Activated CD4-positive, alpha-beta memory T cell treated with anti-CD3 and anti-CD28 coated beads, Interleukin-2, amount 10 ng/mL, durations not matched to agents 7 days and 5 days (primary cell): ENCODE results near the gene DICER1. TPM values are rescaled to one million over a fixed set of nuclear protein-coding genes. Genes with fewer than 3 reads are reported as not detected.
"Not testable (repeated sequence)": the region's sequence is repeated elsewhere in the genome, so short reads cannot be mapped to it uniquely, and the experiment has no call there.

Experiments
- CTCF ChIA-PET: fragments of 350-600 bp; sonication (Branson Sonifier 250); formaldehyde crosslinking; loops from one replicate; lab custom pipeline; 2021; ENCODE audit warnings: antibody characterized with exemption, inconsistent platforms; lab: Charles Lee
- POLR2A ChIA-PET: fragments of 350-600 bp; sonication (Branson Sonifier 250); formaldehyde crosslinking; loops from one replicate; lab custom pipeline; 2021; ENCODE audit warnings: antibody characterized with exemption; lab: Charles Lee
- DNase-seq: peaks from one replicate; pipeline ENCODE4 v3.0.0-alpha.2; 2020
- H3K27ac Mint-ChIP-seq: one replicate; pipeline ENCODE4 v1.8.0; 2021; ENCODE audit warnings: mild to moderate bottlenecking, mixed read lengths
- H3K27me3 Mint-ChIP-seq: one replicate; pipeline ENCODE4 v1.8.0; 2021; ENCODE audit warnings: mixed read lengths
- H3K36me3 Mint-ChIP-seq: one replicate; pipeline ENCODE4 v1.8.0; 2021; ENCODE audit warnings: low read depth, mixed read lengths
- H3K4me1 Mint-ChIP-seq: one replicate; pipeline ENCODE4 v1.8.0; 2021; ENCODE audit warnings: mixed read lengths
- H3K4me3 Mint-ChIP-seq: one replicate; pipeline ENCODE4 v1.8.0; 2021; ENCODE audit warnings: mild to moderate bottlenecking, mixed read lengths
- H3K9me3 Mint-ChIP-seq: one replicate; pipeline ENCODE4 v1.8.0; 2021; ENCODE audit warnings: mixed read lengths
- total RNA-seq, 2 experiments: library from RNA; stranded (reverse); gene quantifications; one replicate each; pipeline ENCODE4 v1.2.3, GENCODE V29; 2021

DICER1 gene
- total RNA-seq, 2 experiments from 2014 or later = 46.9 to 52.8 TPM

DNA sequence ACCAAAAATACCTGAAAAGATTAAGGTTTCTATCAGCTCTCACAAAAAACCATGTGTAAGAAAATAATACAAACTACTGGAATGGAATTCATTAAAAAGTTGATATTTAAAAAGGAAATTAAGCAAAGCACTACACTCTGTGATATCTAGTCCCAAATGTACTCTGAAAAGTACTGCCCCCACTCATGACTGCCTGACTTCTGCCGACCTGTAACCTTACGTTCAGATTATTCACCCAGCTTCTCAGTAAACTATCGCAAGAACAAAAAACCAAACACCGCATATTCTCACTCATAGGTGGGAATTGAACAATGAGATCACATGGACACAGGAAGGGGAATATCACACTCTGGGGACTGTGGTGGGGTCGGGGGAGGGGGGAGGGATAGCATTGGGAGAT lies 18.9 kb downstream of the DICER1 start:
- H3K27me3 Mint-ChIP-seq, H3K4me3 Mint-ChIP-seq, DNase-seq, POLR2A ChIA-PET, H3K27ac Mint-ChIP-seq, CTCF ChIA-PET, H3K9me3 Mint-ChIP-seq: not testable (repeated sequence)
- H3K4me1 Mint-ChIP-seq = peaks cover 15% of the 10 kb centered on the region
- peaks cover 17% of the 10 kb centered on the region for H3K36me3 Mint-ChIP-seq

DNA sequence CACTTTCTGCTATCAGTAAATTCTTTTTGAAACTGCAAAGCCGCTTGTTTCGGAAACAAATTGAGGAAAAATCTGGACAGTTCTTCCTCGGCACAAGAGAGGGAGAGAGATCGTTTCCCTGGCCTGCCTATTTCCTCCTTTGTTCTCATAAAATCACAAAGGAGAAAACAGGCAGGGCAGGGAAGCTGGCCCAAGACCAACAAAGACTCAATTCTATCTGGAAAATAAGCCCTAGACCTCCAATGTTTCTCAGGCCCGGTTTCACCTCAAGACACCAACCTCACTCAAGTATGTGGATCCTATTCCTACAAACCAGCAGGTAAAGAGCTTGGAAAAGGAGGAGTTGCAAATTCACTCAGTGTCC lies 19.5 kb downstream of the DICER1 start:
- Mint-ChIP-seq H3K9me3 (no peaks in the 10 kb centered on the region), H3K36me3 (peaks cover 18% of the 10 kb centered on the region), H3K4me1 (peaks cover 14% of the 10 kb centered on the region), H3K27me3 (no peaks in the 10 kb centered on the region), H3K4me3 (no peak overlapping the region), H3K27ac (no peak overlapping the region)
- no peak for DNase-seq
- ChIA-PET POLR2A (no interaction called here), CTCF (no interaction called here)

DNA sequence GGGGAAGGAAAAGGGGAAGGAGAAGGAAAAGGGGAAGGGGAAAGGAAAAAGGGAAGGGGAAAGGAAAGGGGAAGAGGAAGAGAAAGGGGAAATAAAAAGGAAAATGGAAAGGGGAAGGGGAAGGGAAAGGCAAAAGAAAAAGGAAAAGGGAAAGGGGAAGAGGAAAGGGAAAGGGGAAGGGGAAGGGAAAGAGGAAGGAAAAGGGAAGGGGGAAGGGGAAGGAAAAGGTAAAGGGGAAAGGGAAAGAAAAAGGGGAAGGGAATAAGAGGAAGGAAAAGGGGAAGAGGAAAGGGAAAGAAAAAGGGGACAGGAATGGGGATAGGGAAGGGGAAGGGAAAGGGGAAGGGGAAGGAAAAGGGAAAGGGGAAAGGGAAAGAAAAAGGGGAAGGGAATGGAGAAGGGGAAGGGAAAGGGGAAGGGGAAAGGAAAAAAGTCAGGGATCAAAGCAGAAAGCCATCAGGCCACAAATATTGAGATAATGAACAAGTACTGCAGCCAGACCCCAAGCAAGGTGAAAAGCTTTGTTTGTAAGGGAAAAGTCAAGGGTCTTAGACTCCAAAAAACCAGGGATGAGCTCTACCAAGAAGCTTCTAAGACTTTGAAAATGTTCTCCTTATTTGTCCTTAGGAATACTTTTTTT lies 20.0 kb downstream of the DICER1 start:
- H3K27ac Mint-ChIP-seq = no peak overlapping the region
- H3K9me3 Mint-ChIP-seq = no peaks in the 10 kb centered on the region

DNA sequence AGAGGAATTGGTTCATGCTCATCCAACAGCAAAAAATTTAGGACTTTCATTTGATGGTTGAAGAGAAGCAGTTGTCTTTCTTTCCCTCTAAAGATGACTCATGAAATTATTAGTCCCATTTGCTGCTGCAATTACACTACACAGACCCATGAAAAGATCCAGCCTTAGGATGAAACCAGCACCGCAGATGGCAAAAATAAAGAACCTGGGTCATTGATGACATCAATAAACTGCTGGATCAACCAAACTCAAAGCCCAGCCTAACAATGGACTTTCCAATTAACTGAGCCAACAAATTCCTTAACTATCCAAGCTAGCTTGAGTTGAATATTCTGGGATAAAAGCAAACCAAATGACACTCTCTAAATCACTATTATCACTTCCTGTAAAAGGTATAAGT lies 20.7 kb downstream of the DICER1 start:
- peaks cover 29% of the 10 kb centered on the region for H3K36me3 Mint-ChIP-seq
- ChIA-PET CTCF (no interaction called here), POLR2A (no interaction called here)
- H3K27me3 Mint-ChIP-seq = no peaks in the 10 kb centered on the region
- H3K4me3 Mint-ChIP-seq = no peak overlapping the region
- no peaks in the 10 kb centered on the region for H3K9me3 Mint-ChIP-seq
- H3K4me1 Mint-ChIP-seq = peaks cover 14% of the 10 kb centered on the region
- H3K27ac Mint-ChIP-seq = no peak overlapping the region
- no peak for DNase-seq

More for the DNA sequence above, 20.0 kb downstream of the DICER1 start:
- Mint-ChIP-seq H3K4me1 (peaks cover 14% of the 10 kb centered on the region), H3K36me3 (peaks cover 23% of the 10 kb centered on the region), H3K4me3 (no peak overlapping the region), H3K27me3 (no peaks in the 10 kb centered on the region)
- ChIA-PET POLR2A (no interaction called here), CTCF (no interaction called here)
- DNase-seq = no peak

DNA sequence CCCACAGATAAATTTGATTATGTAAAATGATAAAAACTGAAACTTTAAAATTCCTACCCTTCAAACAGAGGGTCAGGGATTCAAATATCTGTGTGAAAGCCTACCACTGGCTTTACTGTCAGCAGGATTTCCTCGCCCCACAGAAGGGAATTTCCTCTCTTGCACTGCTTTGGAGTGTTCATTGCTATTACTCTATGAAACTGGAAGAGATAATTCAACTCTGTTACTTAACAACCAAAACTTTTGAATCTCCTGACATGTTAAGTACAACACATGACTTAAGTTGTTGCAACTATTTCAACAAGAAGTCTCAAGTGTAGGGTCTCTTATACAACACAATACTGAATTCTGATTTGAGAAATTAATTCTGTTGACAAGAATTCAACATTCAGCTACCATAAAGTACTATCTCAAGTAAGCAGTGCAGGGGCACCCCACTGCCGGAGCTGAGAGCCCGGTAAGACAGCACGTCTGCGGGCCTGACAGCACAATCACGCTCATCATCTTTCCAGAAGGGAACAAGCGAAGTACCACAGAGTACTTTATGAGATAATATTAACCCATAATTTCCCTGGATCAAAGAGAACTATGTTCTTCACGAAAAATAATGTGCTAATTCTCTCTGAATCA lies 22.9 kb downstream of the DICER1 start:
- CTCF ChIA-PET = no interaction called here
- H3K27ac Mint-ChIP-seq = no peak overlapping the region

DNA sequence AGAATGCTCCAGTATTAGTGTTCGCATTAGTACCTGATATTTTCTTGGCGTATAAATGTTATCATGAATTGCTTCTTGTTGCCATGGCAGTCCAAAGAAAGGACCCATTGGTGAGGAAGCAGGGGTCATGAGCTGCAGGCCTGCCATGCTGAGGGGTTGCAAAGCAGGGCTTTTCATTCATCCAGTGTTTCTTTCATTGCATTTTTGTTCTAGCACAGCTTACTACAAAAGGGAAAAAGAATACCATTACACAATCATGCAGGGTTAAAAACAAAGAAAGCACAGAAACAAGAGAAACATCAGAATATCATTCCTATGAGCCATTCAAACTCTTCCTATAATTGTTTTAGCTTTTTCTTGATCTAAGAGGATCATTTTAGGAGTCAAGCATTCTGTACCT lies 24.0 kb downstream of the DICER1 start:
- H3K27me3 Mint-ChIP-seq = no peaks in the 10 kb centered on the region
- ChIA-PET CTCF (no interaction called here), POLR2A (no interaction called here)
- H3K36me3 Mint-ChIP-seq = peaks cover 55% of the 10 kb centered on the region
- no peaks in the 10 kb centered on the region for H3K9me3 Mint-ChIP-seq
- DNase-seq = no peak
- H3K27ac Mint-ChIP-seq = no peak overlapping the region
- peaks cover 21% of the 10 kb centered on the region for H3K4me1 Mint-ChIP-seq
- no peak overlapping the region for H3K4me3 Mint-ChIP-seq

More for the DNA sequence above, 22.9 kb downstream of the DICER1 start:
- DNase-seq = no peak
- peaks cover 13% of the 10 kb centered on the region for H3K4me1 Mint-ChIP-seq
- no peaks in the 10 kb centered on the region for H3K27me3 Mint-ChIP-seq
- POLR2A ChIA-PET = no interaction called here
- no peak overlapping the region for H3K4me3 Mint-ChIP-seq
- H3K9me3 Mint-ChIP-seq = no peaks in the 10 kb centered on the region
- peaks cover 44% of the 10 kb centered on the region for H3K36me3 Mint-ChIP-seq

DNA sequence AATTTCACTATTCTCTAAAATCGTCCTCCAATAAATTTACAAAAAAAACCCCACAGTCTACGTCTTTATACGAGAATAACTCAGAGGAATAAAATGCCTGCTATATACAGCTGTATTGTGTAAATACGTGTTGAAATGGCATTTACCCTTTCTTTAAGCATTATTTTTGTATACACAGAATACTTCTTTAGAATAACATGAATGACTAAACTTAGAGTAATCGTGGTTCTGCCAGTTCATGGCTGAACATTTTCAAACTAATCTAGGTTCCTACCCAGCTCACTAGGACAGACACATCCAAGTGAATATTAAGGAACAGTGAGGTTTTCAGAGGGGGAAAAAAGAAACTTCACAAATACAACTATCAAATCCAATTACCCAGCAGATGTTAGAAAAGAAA lies 24.6 kb downstream of the DICER1 start:
- Mint-ChIP-seq H3K36me3 (peaks cover 59% of the 10 kb centered on the region), H3K9me3 (no peaks in the 10 kb centered on the region), H3K27ac (no peak overlapping the region), H3K4me3 (no peak overlapping the region), H3K27me3 (no peaks in the 10 kb centered on the region), H3K4me1 (peaks cover 20% of the 10 kb centered on the region)
- no peak for DNase-seq
- CTCF ChIA-PET = no interaction called here
- POLR2A ChIA-PET = no interaction called here

DNA sequence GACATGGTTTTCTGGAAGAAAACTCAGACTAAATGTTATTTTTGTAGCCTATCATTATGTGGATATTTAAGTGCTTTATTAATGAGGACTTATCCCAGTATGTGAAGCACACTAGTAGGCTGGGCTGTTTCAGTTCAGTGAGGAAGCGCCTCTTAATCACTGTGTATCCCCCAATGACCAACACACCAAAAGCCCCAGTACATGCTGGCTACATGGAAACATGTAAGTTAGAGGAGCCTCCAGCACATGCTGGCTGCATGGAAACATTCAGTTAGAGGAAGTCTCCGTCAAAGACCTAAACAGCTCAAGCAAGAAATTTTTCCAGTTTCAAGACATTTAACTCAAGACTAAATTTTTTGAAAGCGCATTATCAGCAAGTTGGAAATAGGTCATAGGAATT lies 26.8 kb downstream of the DICER1 start:
- H3K27ac Mint-ChIP-seq = no peak overlapping the region
- CTCF ChIA-PET = no interaction called here
- POLR2A ChIA-PET = no interaction called here

DNA sequence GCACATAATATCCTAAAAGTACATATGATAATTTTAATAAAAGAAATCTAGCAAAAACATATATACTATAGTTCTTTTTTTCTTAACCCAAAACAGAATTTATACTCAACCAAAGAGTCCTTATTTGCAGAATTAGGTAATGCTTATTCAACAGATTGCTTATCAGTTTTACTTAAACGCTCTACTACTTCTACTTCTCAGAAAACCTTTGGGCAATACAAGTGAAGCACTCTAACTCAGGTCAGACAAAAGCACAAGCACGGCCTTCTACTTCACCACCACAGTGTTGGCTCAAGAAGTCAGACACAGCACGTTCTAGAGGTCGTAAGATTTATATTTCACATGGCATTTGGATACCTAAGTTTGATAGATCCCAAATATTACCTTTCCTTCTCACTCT lies 29.2 kb downstream of the DICER1 start:
- no peak overlapping the region for H3K27ac Mint-ChIP-seq
- no peaks in the 10 kb centered on the region for H3K9me3 Mint-ChIP-seq
- H3K27me3 Mint-ChIP-seq = no peaks in the 10 kb centered on the region
- peaks cover 72% of the 10 kb centered on the region for H3K36me3 Mint-ChIP-seq
- H3K4me1 Mint-ChIP-seq = peaks cover 16% of the 10 kb centered on the region
- ChIA-PET POLR2A (no interaction called here), CTCF (no interaction called here)
- no peak overlapping the region for H3K4me3 Mint-ChIP-seq
- no peak for DNase-seq

More for the DNA sequence above, 26.8 kb downstream of the DICER1 start:
- Mint-ChIP-seq H3K9me3 (no peaks in the 10 kb centered on the region), H3K27me3 (no peaks in the 10 kb centered on the region), H3K36me3 (peaks cover 58% of the 10 kb centered on the region), H3K4me1 (peaks cover 16% of the 10 kb centered on the region), H3K4me3 (no peak overlapping the region)
- DNase-seq = no peak

DNA sequence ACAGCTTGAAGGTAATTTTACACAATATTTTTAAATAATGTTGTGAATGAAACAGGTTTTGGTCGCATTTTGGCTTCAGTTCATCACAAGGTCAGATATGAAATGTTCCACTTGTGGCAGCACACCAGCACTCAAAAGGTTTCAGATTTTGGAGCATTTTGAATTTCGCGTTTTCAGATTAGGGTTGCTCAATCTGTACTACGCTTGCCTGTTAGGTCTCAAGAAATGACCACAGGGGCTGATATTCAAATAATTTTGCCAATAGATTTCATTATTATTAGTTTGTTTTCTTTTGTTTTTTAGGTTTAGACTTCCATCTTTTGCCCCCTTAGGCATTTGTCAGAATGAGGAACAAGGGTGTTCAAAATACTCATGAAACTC lies 29.8 kb downstream of the DICER1 start:
- POLR2A ChIA-PET = no interaction called here
- CTCF ChIA-PET = no interaction called here
- no peaks in the 10 kb centered on the region for H3K9me3 Mint-ChIP-seq
- H3K36me3 Mint-ChIP-seq = peaks cover 72% of the 10 kb centered on the region
- H3K4me1 Mint-ChIP-seq = peaks cover 16% of the 10 kb centered on the region
- H3K27me3 Mint-ChIP-seq = no peaks in the 10 kb centered on the region
- H3K4me3 Mint-ChIP-seq = no peak overlapping the region
- H3K27ac Mint-ChIP-seq = no peak overlapping the region
- DNase-seq = no peak

DNA sequence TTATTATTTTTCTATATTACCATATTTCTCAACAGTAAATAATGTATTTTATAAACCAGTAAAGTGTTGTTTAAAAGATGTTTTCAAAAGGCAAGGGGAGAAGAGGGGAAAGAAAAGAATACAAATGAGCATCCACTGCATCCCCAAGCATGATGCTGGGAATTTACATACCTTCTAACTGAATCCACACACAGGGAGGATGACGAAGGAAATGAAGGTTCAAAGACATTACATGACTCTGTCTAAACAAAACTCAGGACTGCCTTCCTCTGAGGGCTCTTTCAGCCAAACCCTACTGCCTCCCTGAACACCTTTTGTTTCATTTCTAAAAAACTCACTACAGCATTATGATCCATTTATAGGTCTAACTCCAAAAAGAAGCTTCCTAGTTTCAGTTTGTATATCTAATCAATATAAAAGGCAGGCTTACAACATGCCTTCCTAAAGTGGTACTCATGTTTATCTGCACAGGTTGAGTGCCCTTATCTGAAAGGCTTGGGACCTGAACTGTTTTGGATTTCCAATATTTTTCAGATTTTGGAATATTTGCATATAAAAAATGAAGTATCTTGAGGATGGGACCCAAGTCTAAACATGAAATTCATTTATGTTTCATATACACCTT lies 30.3 kb downstream of the DICER1 start:
- no peaks in the 10 kb centered on the region for H3K9me3 Mint-ChIP-seq
- ChIA-PET POLR2A (no interaction called here), CTCF (no interaction called here)
- H3K4me1 Mint-ChIP-seq = peaks cover 16% of the 10 kb centered on the region
- no peak for DNase-seq
- peaks cover 70% of the 10 kb centered on the region for H3K36me3 Mint-ChIP-seq
- H3K27ac Mint-ChIP-seq = no peak overlapping the region
- no peaks in the 10 kb centered on the region for H3K27me3 Mint-ChIP-seq
- no peak overlapping the region for H3K4me3 Mint-ChIP-seq

DNA sequence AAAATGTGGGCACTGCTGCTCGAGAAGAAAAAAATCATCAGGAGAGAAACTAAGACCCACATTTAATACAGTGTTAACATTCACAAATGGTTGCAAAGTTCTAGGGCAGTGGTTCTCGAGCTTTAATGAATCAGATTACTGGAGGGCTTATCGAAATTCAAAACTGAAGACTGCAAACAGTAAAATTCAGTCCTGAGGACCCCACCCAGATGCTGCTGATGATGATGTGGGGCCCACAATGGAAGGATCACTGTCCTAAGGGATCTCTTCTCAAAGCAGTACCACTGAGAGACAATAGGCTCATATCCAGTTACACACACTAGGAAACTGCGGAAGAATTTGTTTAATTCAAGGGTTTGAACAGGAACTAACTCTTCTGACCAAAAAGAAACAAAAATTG lies 31.4 kb downstream of the DICER1 start:
- Mint-ChIP-seq H3K9me3 (no peaks in the 10 kb centered on the region), H3K36me3 (peaks cover 63% of the 10 kb centered on the region), H3K27ac (no peak overlapping the region), H3K4me3 (no peak overlapping the region), H3K27me3 (no peaks in the 10 kb centered on the region), H3K4me1 (peaks cover 16% of the 10 kb centered on the region)
- CTCF ChIA-PET = no interaction called here
- no peak for DNase-seq
- POLR2A ChIA-PET = no interaction called here

DNA sequence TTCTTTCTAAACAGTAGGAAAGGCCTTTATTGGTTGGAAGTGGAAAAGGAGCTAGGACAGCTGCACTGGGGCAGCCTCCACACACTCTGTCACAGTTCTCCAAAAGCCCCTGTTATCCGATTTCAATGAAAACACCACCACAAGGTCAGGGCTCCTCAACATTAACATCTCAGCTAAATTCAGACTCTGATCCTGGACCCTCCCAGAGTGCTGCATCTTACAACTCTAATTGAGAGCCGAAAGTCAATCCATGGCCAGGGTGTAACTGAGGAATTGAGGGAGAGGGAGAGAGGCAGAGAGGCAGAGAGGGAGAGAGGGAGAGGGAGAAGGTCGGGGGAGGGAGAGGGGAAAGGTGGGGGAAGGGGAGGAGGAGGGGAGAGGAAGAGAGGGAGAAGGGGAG lies 32.1 kb downstream of the DICER1 start:
- Mint-ChIP-seq H3K9me3 (no peaks in the 10 kb centered on the region), H3K4me1 (peaks cover 16% of the 10 kb centered on the region), H3K36me3 (peaks cover 60% of the 10 kb centered on the region), H3K4me3 (no peak overlapping the region), H3K27me3 (no peaks in the 10 kb centered on the region), H3K27ac (no peak overlapping the region)
- CTCF ChIA-PET = no interaction called here
- POLR2A ChIA-PET = no interaction called here
- no peak for DNase-seq
